GM12878 (cell line): ENCODE data around the gene CDC14B. TPM values are rescaled to one million over a fixed set of nuclear protein-coding genes. Genes with fewer than 3 reads are reported as not detected.

Source experiments
- EZH2 ChIP-seq: IDR thresholded peaks from 2 replicates; pipeline ENCODE4 v1.6.1; 2012; ENCODE audit warnings: low read depth, mild to moderate bottlenecking, control low read depth, inconsistent platforms, low read length, borderline replicate concordance; ENCODE audit not compliant: control insufficient read depth
- HSF1 ChIP-seq: fragments of 150-350 bp; IDR thresholded peaks from 2 replicates; pipeline ENCODE4 v1.6.1; 2014; ENCODE audit warnings: mild to moderate bottlenecking, low read depth, low read length
- RBBP5 ChIP-seq: fragments of 200-600 bp; sonication (generic); conservative IDR thresholded peaks from 2 replicates; pipeline ENCODE4 v1.6.1; 2016
- REST ChIP-seq: IDR thresholded peaks from 2 replicates; pipeline ENCODE4 v1.6.1; 2012; ENCODE audit warnings: mild to moderate bottlenecking, low read depth, low read length
- SUPT20H ChIP-seq: IDR thresholded peaks from 2 replicates; pipeline ENCODE4 v1.6.1; 2011; ENCODE audit warnings: low read depth, mild to moderate bottlenecking, low read length, moderate library complexity, borderline replicate concordance; ENCODE audit not compliant: control insufficient read depth
- YY1 ChIP-seq: IDR thresholded peaks from 2 replicates; pipeline ENCODE4 v1.6.1; 2011; ENCODE audit warnings: low read depth, mild to moderate bottlenecking, low read length
- ZNF622 ChIP-seq: fragments of 450-650 bp; IDR thresholded peaks from 2 replicates; pipeline ENCODE4 v1.6.1; 2017; ENCODE audit warnings: mild to moderate bottlenecking, inconsistent platforms
- polyA plus RNA-seq, 11 experiments: library from polyadenylated mRNA; depleted of rRNA in 4 of 11; unstranded in 6 of 11; stranded (reverse) in 5 of 11; fragments of >200 nt; fragmentation: Nextera tagmentation in 4 of 11; fragmentation: Illumina TruSeq in 1 of 11; extraction: Ambion mirVana in 4 of 11; extraction: Trizol in 1 of 11; gene quantifications; 1 replicate in 1 of 11; 2 replicates in 10 of 11; pipeline versions ENCODE4 v1.2.1 to v1.2.3, GENCODE V29; 2011 to 2016; ENCODE audit warnings: inconsistent platforms in 2 of 11, missing spikeins in 2 of 11, low read depth in 1 of 11
- total RNA-seq, 4 experiments: library from RNA; depleted of rRNA in 3 of 4; stranded (reverse); fragments of >200 nt in 3 of 4; fragmentation: Illumina TruSeq in 1 of 4; extraction: Trizol in 1 of 4; gene quantifications; 2 replicates each; pipeline versions ENCODE4 v1.2.1 to v1.2.3, GENCODE V29; 2013 to 2021

CDC14B gene
- total and polyA plus RNA-seq, 10 of the 15 experiments (the other 5 are each of a cell fraction or from before 2014, with no cell fraction given) = 3.7 to 11.7 (median 6.2) TPM

GRCh38 chr9:96574455-96574854 lies 45.2 kb downstream of the CDC14B start (continued):
- TF ChIP-seq REST = no peak
- TF ChIP-seq RBBP5 = no peak
- no peak for TF ChIP-seq SUPT20H
- no peak for TF ChIP-seq ZNF622
- TF ChIP-seq YY1 = no peak
- no peak for TF ChIP-seq HSF1
- no peak for TF ChIP-seq EZH2
